ENCODE results near the gene PCDHA4.
"Not testable (repeated sequence)": the region's sequence is repeated elsewhere in the genome, so short reads cannot be mapped to it uniquely, and the experiment has no call there.

PCDHA4 gene

GRCh38 chr5:140806834-140807775, at the start of gene PCDHA4:
Gene PCDHA4, plus strand, starts transcription at chr5:140807068.
- peak; percentile 40 for DNase-seq

GRCh38 chr5:140764177-140764973, 42.5 kb upstream of the PCDHA4 start:
- no peak for DNase-seq

GRCh38 chr5:140767444-140767843, 39.4 kb upstream of the PCDHA4 start:
- no peak for DNase-seq

GRCh38 chr5:140780512-140780911, 26.4 kb upstream of the PCDHA4 start:
- no peak for DNase-seq

- DNase-seq: no peak
Observed at GRCh38 chr5:140785905-140786686, 20.8 kb upstream of the PCDHA4 start, which contains the start of gene PCDHA1. Gene PCDHA1, plus strand, starts transcription at chr5:140786140.

- DNase-seq: not testable (repeated sequence)
Observed at GRCh38 chr5:140787422-140787821, 19.4 kb upstream of the PCDHA4 start.

- not testable (repeated sequence) for DNase-seq
Observed at GRCh38 chr5:140787849-140788504, 18.9 kb upstream of the PCDHA4 start.

GRCh38 chr5:140791089-140791488, 15.8 kb upstream of the PCDHA4 start:
- DNase-seq: no peak

GRCh38 chr5:140794595-140795258, 12.1 kb upstream of the PCDHA4 start, which contains the start of gene PCDHA2:
Gene PCDHA2, plus strand, starts transcription at chr5:140794852.
- no peak for DNase-seq

- DNase-seq: no peak
Observed at GRCh38 chr5:140795259-140795641, 11.6 kb upstream of the PCDHA4 start.

- DNase-seq: not testable (repeated sequence)
Observed at GRCh38 chr5:140796072-140796717, 10.7 kb upstream of the PCDHA4 start.

GRCh38 chr5:140796718-140797095, 10.2 kb upstream of the PCDHA4 start:
- DNase-seq: no peak

- no peak for DNase-seq
Observed at GRCh38 chr5:140800816-140801493, 5.9 kb upstream of the PCDHA4 start, which contains the start of gene PCDHA3. Gene PCDHA3, plus strand, starts transcription at chr5:140801057.

GRCh38 chr5:140801494-140801841, 5.4 kb upstream of the PCDHA4 start:
- no peak for DNase-seq

GRCh38 chr5:140802381-140802780, 4.5 kb upstream of the PCDHA4 start:
- DNase-seq: not testable (repeated sequence)

GRCh38 chr5:140802781-140803271, 4.0 kb upstream of the PCDHA4 start:
- no peak for DNase-seq

GRCh38 chr5:140808241-140808888, 1.5 kb downstream of the PCDHA4 start:
- DNase-seq: not testable (repeated sequence)

GRCh38 chr5:140808889-140809291, 2.0 kb downstream of the PCDHA4 start:
- no peak for DNase-seq

- peak; percentile 63 for DNase-seq
Observed at GRCh38 chr5:140821375-140822280, 14.8 kb downstream of the PCDHA4 start, which contains the start of gene PCDHA5. Gene PCDHA5, plus strand, starts transcription at chr5:140821613.
